Thyroid gland (tissue), 4 donors: ENCODE data around the gene TCEAL3.
"Not testable (repeated sequence)": the region's sequence is repeated elsewhere in the genome, so short reads cannot be mapped to it uniquely, and the experiment has no call there.

Experiments used
- CTCF ChIP-seq, 6 experiments: fragments of 200-600 bp in 3 of 6; fragments of 450-650 bp in 3 of 6; sonication (generic) in 3 of 6; IDR thresholded peaks; one replicate each; pipeline ENCODE4 v1.5.1; 2016 to 2019; ENCODE audit warnings: antibody characterized with exemption in 6 of 6, mild to moderate bottlenecking in 2 of 6, inconsistent platforms in 1 of 6, moderate library complexity in 1 of 6
- POLR2A ChIP-seq, 2 donors: fragments of 450-650 bp; IDR thresholded peaks; one replicate each; pipeline ENCODE4 v1.6.1; 2017; ENCODE audit warnings: antibody characterized with exemption in 2 of 2, mild to moderate bottlenecking in 2 of 2, moderate library complexity in 1 of 2

GRCh38 chrX:103657066-103657465 is 49.3 kb downstream of the TCEAL3 start:
- TF ChIP-seq POLR2A, CTCF (IDR thresholded peaks at IDR 0.05): not testable (repeated sequence)
